SK-N-SH treated with all-trans-retinoic acid at 6 μM for 48 hours (cell line): ENCODE data around the gene CXXC5.

Experiments
- ATAC-seq: fragments of 200-7000 bp; cut with Tn5 transposase; 3 replicates; pipeline ENCODE4 v1.9.1; 2020; ENCODE audit warnings: mild to moderate bottlenecking, moderate library complexity
- ARNTL ChIP-seq: fragments of 450-650 bp; formaldehyde crosslinking; IDR thresholded peaks from 2 replicates; pipeline ENCODE4 v1.5.0; 2020; ENCODE audit warnings: low read depth, mild to moderate bottlenecking, moderate library complexity, borderline replicate concordance
- CREB5 ChIP-seq: fragments of 250-450 bp; sonication (Bioruptor Pico); IDR thresholded peaks from 2 replicates; pipeline ENCODE4 v1.5.1; 2020; ENCODE audit warnings: low read depth, mild to moderate bottlenecking, moderate library complexity
- CSDC2 ChIP-seq: fragments of 250-450 bp; sonication (Bioruptor Pico); IDR thresholded peaks from 2 replicates; pipeline ENCODE4 v1.5.0; 2020; ENCODE audit warnings: mild to moderate bottlenecking, moderate library complexity
- CSRNP3 ChIP-seq: fragments of 250-450 bp; sonication (Bioruptor Pico); IDR thresholded peaks from 2 replicates; pipeline ENCODE4 v1.5.1; 2021; ENCODE audit warnings: mild to moderate bottlenecking, moderate library complexity
- ESRRG ChIP-seq: fragments of 250-450 bp; sonication (Bioruptor Pico); IDR thresholded peaks from 2 replicates; pipeline ENCODE4 v1.6.1; 2021; ENCODE audit warnings: mild to moderate bottlenecking
- GLIS3 ChIP-seq: fragments of 250-450 bp; sonication (Bioruptor Pico); IDR thresholded peaks from 2 replicates; pipeline ENCODE4 v1.5.0; 2020; ENCODE audit warnings: mild to moderate bottlenecking, moderate library complexity
- ISL1 ChIP-seq: fragments of 250-450 bp; sonication (Bioruptor Pico); IDR thresholded peaks from 2 replicates; pipeline ENCODE4 v2.1.2; 2022; ENCODE audit warnings: mild to moderate bottlenecking, moderate library complexity
- OSR1 ChIP-seq: fragments of 250-450 bp; sonication (Bioruptor Pico); IDR thresholded peaks from 2 replicates; pipeline ENCODE4 v1.8.0; 2022; ENCODE audit warnings: moderate library complexity, mild to moderate bottlenecking, inconsistent platforms
- PATZ1 ChIP-seq: fragments of 250-450 bp; sonication (Bioruptor Pico); IDR thresholded peaks from 2 replicates; pipeline ENCODE4 v1.8.0; 2020; ENCODE audit warnings: mild to moderate bottlenecking, moderate library complexity, borderline replicate concordance
- PPARA ChIP-seq: fragments of 250-450 bp; sonication (Bioruptor Pico); IDR thresholded peaks from 2 replicates; pipeline ENCODE4 v1.5.0; 2020; ENCODE audit warnings: mild to moderate bottlenecking, borderline replicate concordance
- RARB ChIP-seq: fragments of 250-450 bp; sonication (Bioruptor Pico); IDR thresholded peaks from 2 replicates; pipeline ENCODE4 v1.8.0; 2021; ENCODE audit warnings: mild to moderate bottlenecking, moderate library complexity
- SNAI2 ChIP-seq: fragments of 250-450 bp; sonication (Bioruptor Pico); IDR thresholded peaks from 2 replicates; pipeline ENCODE4 v1.5.0; 2020; ENCODE audit warnings: mild to moderate bottlenecking, moderate library complexity
- TCF4 ChIP-seq: fragments of 250-450 bp; sonication (Bioruptor Pico); IDR thresholded peaks from 2 replicates; pipeline ENCODE4 v1.8.0; 2021; ENCODE audit warnings: mild to moderate bottlenecking, moderate library complexity, borderline replicate concordance
- TOX ChIP-seq: fragments of 250-450 bp; sonication (Bioruptor Pico); IDR thresholded peaks from 2 replicates; pipeline ENCODE4 v1.8.0; 2021; ENCODE audit warnings: mild to moderate bottlenecking, moderate library complexity, borderline replicate concordance
- TSHZ2 ChIP-seq: fragments of 250-450 bp; sonication (Bioruptor Pico); IDR thresholded peaks from 2 replicates; pipeline ENCODE4 v1.5.0; 2020; ENCODE audit warnings: mild to moderate bottlenecking, moderate library complexity
- ZC3H10 ChIP-seq: fragments of 250-450 bp; sonication (Bioruptor Pico); IDR thresholded peaks from 2 replicates; pipeline ENCODE4 v1.5.1; 2021; ENCODE audit warnings: mild to moderate bottlenecking, moderate library complexity
- ZFP3 ChIP-seq: fragments of 250-450 bp; sonication (Bioruptor Pico); IDR thresholded peaks from 2 replicates; pipeline ENCODE4 v1.5.0; 2020; ENCODE audit warnings: mild to moderate bottlenecking, moderate library complexity
- ZFP30 ChIP-seq: fragments of 450-650 bp; formaldehyde crosslinking; IDR thresholded peaks from 2 replicates; pipeline ENCODE4 v1.5.0; 2022; ENCODE audit warnings: mild to moderate bottlenecking, moderate library complexity
- ZNF565 ChIP-seq: fragments of 450-650 bp; formaldehyde crosslinking; conservative IDR thresholded peaks from 2 replicates; pipeline ENCODE4 v1.5.0; 2020; ENCODE audit warnings: low read depth, mild to moderate bottlenecking, moderate library complexity
- ZNF70 ChIP-seq: fragments of 450-650 bp; formaldehyde crosslinking; IDR thresholded peaks from 2 replicates; pipeline ENCODE4 v1.5.0; 2020; ENCODE audit warnings: mild to moderate bottlenecking, moderate library complexity

CXXC5 gene

GRCh38 chr5:139686356-139686705 lies 38.2 kb downstream of the CXXC5 start:
- ATAC-seq: no peak
- TF ChIP-seq TOX (CRISPR knock-in tag): no peak
- no peak for TF ChIP-seq ZNF565 (CRISPR knock-in tag)
- no peak for TF ChIP-seq ZC3H10
- TF ChIP-seq TCF4 (CRISPR knock-in tag): no peak
- TF ChIP-seq RARB: no peak
- no peak for TF ChIP-seq PATZ1 (CRISPR knock-in tag)
- no peak for TF ChIP-seq TSHZ2 (CRISPR knock-in tag)
- no peak for TF ChIP-seq ESRRG
- no peak for TF ChIP-seq CSRNP3

- TF ChIP-seq SNAI2 (CRISPR knock-in tag) (no peak), ZC3H10 (no peak), GLIS3 (CRISPR knock-in tag) (no peak), TCF4 (CRISPR knock-in tag) (no peak), RARB (no peak), CSDC2 (CRISPR knock-in tag) (no peak), ZFP3 (CRISPR knock-in tag) (no peak)
Observed at GRCh38 chr5:139686706-139687441, 38.7 kb downstream of the CXXC5 start.

GRCh38 chr5:139687656-139688055 lies 39.5 kb downstream of the CXXC5 start:
- TF ChIP-seq ZC3H10 (no peak), OSR1 (CRISPR knock-in tag) (no peak), ZNF70 (no peak), ZFP30 (CRISPR knock-in tag) (no peak), PATZ1 (CRISPR knock-in tag) (no peak)
- TF ChIP-seq, all 23 proteins: peak for 0
- no peak for ATAC-seq

More at GRCh38 chr5:139686706-139687441, 38.7 kb downstream of the CXXC5 start:
- ATAC-seq: no peak

- no peak for ATAC-seq
- TF ChIP-seq ZNF565 (CRISPR knock-in tag) (no peak), PPARA (CRISPR knock-in tag) (no peak), ISL1 (CRISPR knock-in tag) (no peak), TCF4 (CRISPR knock-in tag) (no peak), OSR1 (CRISPR knock-in tag) (no peak), ESRRG (no peak), TSHZ2 (CRISPR knock-in tag) (no peak), CREB5 (CRISPR knock-in tag) (no peak), ARNTL (CRISPR knock-in tag) (no peak), RARB (no peak), PATZ1 (CRISPR knock-in tag) (no peak), GLIS3 (CRISPR knock-in tag) (no peak)
Observed at GRCh38 chr5:139688088-139688702, 40.0 kb downstream of the CXXC5 start.
